Measurements from ENCODE around the gene SPIRE1. TPM values are rescaled to one million over a fixed set of nuclear protein-coding genes. Genes with fewer than 3 reads are reported as not detected.

Gene SPIRE1
- total and polyA plus RNA-seq, 4 donors: 0.29 to 5.7 (median 3.2) TPM

GRCh38 chr18:12428923-12429322, 229.0 kb downstream of the SPIRE1 start:
- 86% methylated on average over 12 of the region's 12 CpGs for WGBS
- H3K27me3 ChIP-seq (ENCODE audit: control insufficient read depth in 4 of 4, insufficient read depth in 4 of 4, low read length in 3 of 4): no peaks in the 10 kb centered on the region
- H3K9me3 ChIP-seq (ENCODE audit: control insufficient read depth in 4 of 4, low read length in 3 of 4): no peaks in the 10 kb centered on the region
- no peak overlapping the region for H3K27ac ChIP-seq (ENCODE audit: low read depth in 1 of 2, low read length in 2 of 2)
- TF ChIP-seq HNF4G (IDR thresholded peaks at IDR 0.05): no peak
- no peak for TF ChIP-seq RXRA (IDR thresholded peaks at IDR 0.05)
- TF ChIP-seq, protein P1, sequence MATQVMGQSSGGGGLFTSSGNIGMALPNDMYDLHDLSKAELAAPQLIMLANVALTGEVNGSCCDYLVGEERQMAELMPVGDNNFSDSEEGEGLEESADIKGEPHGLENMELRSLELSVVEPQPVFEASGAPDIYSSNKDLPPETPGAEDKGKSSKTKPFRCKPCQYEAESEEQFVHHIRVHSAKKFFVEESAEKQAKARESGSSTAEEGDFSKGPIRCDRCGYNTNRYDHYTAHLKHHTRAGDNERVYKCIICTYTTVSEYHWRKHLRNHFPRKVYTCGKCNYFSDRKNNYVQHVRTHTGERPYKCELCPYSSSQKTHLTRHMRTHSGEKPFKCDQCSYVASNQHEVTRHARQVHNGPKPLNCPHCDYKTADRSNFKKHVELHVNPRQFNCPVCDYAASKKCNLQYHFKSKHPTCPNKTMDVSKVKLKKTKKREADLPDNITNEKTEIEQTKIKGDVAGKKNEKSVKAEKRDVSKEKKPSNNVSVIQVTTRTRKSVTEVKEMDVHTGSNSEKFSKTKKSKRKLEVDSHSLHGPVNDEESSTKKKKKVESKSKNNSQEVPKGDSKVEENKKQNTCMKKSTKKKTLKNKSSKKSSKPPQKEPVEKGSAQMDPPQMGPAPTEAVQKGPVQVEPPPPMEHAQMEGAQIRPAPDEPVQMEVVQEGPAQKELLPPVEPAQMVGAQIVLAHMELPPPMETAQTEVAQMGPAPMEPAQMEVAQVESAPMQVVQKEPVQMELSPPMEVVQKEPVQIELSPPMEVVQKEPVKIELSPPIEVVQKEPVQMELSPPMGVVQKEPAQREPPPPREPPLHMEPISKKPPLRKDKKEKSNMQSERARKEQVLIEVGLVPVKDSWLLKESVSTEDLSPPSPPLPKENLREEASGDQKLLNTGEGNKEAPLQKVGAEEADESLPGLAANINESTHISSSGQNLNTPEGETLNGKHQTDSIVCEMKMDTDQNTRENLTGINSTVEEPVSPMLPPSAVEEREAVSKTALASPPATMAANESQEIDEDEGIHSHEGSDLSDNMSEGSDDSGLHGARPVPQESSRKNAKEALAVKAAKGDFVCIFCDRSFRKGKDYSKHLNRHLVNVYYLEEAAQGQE (IDR thresholded peaks at IDR 0.05): no peak
- no peak for TF ChIP-seq EGR1 (IDR thresholded peaks at IDR 0.05; ENCODE audit: low read depth in 2 of 2)
- TF ChIP-seq, protein P2, sequence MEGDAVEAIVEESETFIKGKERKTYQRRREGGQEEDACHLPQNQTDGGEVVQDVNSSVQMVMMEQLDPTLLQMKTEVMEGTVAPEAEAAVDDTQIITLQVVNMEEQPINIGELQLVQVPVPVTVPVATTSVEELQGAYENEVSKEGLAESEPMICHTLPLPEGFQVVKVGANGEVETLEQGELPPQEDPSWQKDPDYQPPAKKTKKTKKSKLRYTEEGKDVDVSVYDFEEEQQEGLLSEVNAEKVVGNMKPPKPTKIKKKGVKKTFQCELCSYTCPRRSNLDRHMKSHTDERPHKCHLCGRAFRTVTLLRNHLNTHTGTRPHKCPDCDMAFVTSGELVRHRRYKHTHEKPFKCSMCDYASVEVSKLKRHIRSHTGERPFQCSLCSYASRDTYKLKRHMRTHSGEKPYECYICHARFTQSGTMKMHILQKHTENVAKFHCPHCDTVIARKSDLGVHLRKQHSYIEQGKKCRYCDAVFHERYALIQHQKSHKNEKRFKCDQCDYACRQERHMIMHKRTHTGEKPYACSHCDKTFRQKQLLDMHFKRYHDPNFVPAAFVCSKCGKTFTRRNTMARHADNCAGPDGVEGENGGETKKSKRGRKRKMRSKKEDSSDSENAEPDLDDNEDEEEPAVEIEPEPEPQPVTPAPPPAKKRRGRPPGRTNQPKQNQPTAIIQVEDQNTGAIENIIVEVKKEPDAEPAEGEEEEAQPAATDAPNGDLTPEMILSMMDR (IDR thresholded peaks at IDR 0.05; ENCODE audit: low read depth, low read length, missing input control): no peak
- TF ChIP-seq MAX (IDR thresholded peaks at IDR 0.05): no peak
- TF ChIP-seq SP1 (IDR thresholded peaks at IDR 0.05): no peak
- TF ChIP-seq, protein P3, sequence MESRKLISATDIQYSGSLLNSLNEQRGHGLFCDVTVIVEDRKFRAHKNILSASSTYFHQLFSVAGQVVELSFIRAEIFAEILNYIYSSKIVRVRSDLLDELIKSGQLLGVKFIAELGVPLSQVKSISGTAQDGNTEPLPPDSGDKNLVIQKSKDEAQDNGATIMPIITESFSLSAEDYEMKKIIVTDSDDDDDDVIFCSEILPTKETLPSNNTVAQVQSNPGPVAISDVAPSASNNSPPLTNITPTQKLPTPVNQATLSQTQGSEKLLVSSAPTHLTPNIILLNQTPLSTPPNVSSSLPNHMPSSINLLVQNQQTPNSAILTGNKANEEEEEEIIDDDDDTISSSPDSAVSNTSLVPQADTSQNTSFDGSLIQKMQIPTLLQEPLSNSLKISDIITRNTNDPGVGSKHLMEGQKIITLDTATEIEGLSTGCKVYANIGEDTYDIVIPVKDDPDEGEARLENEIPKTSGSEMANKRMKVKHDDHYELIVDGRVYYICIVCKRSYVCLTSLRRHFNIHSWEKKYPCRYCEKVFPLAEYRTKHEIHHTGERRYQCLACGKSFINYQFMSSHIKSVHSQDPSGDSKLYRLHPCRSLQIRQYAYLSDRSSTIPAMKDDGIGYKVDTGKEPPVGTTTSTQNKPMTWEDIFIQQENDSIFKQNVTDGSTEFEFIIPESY (IDR thresholded peaks at IDR 0.05): no peak
- TF ChIP-seq JUND (IDR thresholded peaks at IDR 0.05): no peak
- TF ChIP-seq, protein P4, sequence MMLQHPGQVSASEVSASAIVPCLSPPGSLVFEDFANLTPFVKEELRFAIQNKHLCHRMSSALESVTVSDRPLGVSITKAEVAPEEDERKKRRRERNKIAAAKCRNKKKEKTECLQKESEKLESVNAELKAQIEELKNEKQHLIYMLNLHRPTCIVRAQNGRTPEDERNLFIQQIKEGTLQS (IDR thresholded peaks at IDR 0.05): no peak
- TF ChIP-seq FOXA1 (IDR thresholded peaks at IDR 0.05): no peak
- no peak for TF ChIP-seq HNF4A (conservative IDR thresholded peaks at IDR 0.05)
- TF ChIP-seq RAD21 (IDR thresholded peaks at IDR 0.05): no peak
- no peak for DNase-seq (ENCODE audit: low spot score)
- no peaks in the 10 kb centered on the region for H3K4me1 ChIP-seq (ENCODE audit: control insufficient read depth in 4 of 4, insufficient read depth in 4 of 4, low read length in 3 of 4)
- H3K4me3 ChIP-seq (ENCODE audit: low read depth in 1 of 3, low read length in 3 of 3): no peak overlapping the region
- peaks cover 0 to 2% (median 0%) of the 10 kb centered on the region in 4 donors for H3K36me3 ChIP-seq (ENCODE audit: control insufficient read depth in 4 of 4, insufficient read depth in 3 of 4, low read depth in 1 of 4, low read length in 3 of 4)
- no peak overlapping the region for H3K9ac ChIP-seq (ENCODE audit: low read depth in 1 of 2, low read length in 2 of 2)

DNA sequence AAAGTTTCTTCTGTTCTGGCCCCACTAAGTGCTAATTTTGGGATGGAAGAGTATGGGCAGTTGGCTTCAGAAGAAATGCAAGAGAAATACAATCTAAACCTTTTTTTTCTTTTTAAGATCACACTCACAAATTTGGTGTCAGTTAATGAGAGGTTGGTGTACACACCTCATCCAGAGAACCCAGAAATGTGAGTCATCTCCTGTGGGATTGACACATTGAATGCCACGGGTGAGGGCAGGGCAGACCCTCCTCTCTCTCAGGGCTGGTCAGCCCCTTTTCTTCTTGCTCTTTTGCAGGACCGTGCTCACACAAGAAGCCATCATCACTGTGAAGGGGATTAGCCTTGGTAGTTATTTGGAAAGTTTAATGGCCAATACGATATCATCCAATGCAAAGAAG, 231.0 kb downstream of the SPIRE1 start:
- H3K27ac ChIP-seq (ENCODE audit: low read depth in 1 of 2, low read length in 2 of 2): no peak overlapping the region
- no peak overlapping the region for H3K4me3 ChIP-seq (ENCODE audit: low read depth in 1 of 3, low read length in 3 of 3)
- no peaks in the 10 kb centered on the region for H3K9me3 ChIP-seq (ENCODE audit: control insufficient read depth in 4 of 4, low read length in 3 of 4)
- no peaks in the 10 kb centered on the region for H3K4me1 ChIP-seq (ENCODE audit: control insufficient read depth in 4 of 4, insufficient read depth in 4 of 4, low read length in 3 of 4)
- no peak for DNase-seq (ENCODE audit: low spot score)
- H3K9ac ChIP-seq (ENCODE audit: low read depth in 1 of 2, low read length in 2 of 2): no peak overlapping the region
- WGBS: 95% methylated on average over 3 of the region's 3 CpGs
- TF ChIP-seq SP1 (IDR thresholded peaks at IDR 0.05) (no peak), HNF4A (conservative IDR thresholded peaks at IDR 0.05) (no peak), NR2F2 (IDR thresholded peaks at IDR 0.05) (no peak), FOXA2 (IDR thresholded peaks at IDR 0.05) (no peak), RXRA (IDR thresholded peaks at IDR 0.05) (no peak), HNF4G (IDR thresholded peaks at IDR 0.05) (no peak), FOXA1 (IDR thresholded peaks at IDR 0.05) (no peak), EGR1 (IDR thresholded peaks at IDR 0.05; ENCODE audit: low read depth in 2 of 2) (no peak), RAD21 (IDR thresholded peaks at IDR 0.05) (no peak), YY1 (IDR thresholded peaks at IDR 0.05) (no peak), GABPA (IDR thresholded peaks at IDR 0.05 in 1 of 2, conservative IDR thresholded peaks at IDR 0.05 in 1 of 2) (no peak)
- TF ChIP-seq, protein P4 (IDR thresholded peaks at IDR 0.05): no peak
- TF ChIP-seq, protein P1 (IDR thresholded peaks at IDR 0.05): no peak
- TF ChIP-seq, protein P2 (IDR thresholded peaks at IDR 0.05; ENCODE audit: low read depth, low read length, missing input control): no peak
- H3K27me3 ChIP-seq (ENCODE audit: control insufficient read depth in 4 of 4, insufficient read depth in 4 of 4, low read length in 3 of 4): no peaks in the 10 kb centered on the region
- H3K36me3 ChIP-seq (ENCODE audit: control insufficient read depth in 4 of 4, insufficient read depth in 3 of 4, low read depth in 1 of 4, low read length in 3 of 4): peaks cover 0 to 1% (median 0%) of the 10 kb centered on the region in 4 donors
